GM11168 (cell line): ENCODE measurements around the gene DPYSL4.

ENCODE experiments used
- in situ Hi-C: fragments of 300-500 bp; cut with MboI; formaldehyde crosslinking; loops from one replicate; pipeline ENCODE4 v1.12.0; 2022; ENCODE audit warnings: low sequenced_read_pairs; ENCODE audit not compliant: unreplicated experiment

The DPYSL4 gene

DNA sequence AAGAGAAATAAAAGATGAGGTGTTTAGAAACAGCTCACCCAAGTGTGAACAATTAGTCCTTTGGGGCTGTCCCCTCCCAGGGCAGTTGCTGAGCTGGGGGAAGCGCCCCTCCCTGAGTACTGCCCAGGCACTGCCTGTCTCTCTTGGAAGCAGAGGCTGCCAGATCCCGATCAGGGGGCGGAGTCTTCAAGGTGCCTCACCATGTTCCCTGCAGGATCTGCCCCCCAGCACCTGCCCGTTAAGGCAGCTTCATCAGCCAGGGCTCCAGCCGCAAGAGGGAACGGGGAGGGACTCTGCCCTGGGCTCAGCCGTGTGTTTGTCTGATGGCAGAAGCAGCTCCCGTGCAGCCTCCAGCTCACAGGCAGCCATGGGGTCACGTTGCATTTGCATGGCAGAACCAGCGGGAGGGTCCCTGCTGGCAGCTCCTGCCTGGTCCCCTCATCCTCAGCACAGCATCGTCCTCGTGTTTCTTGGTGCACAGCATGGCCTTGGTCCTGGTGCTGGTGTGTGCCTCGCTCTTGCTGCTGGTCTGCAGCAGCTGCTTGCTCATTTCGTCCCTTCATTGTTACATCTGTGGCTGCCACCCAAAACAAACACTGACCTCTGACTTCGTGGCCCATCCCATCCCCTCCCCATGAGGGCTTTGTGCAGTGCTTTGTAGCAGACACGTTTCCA lies 10.7 kb upstream of the DPYSL4 start:
- in situ Hi-C loops: no loop called here

DNA sequence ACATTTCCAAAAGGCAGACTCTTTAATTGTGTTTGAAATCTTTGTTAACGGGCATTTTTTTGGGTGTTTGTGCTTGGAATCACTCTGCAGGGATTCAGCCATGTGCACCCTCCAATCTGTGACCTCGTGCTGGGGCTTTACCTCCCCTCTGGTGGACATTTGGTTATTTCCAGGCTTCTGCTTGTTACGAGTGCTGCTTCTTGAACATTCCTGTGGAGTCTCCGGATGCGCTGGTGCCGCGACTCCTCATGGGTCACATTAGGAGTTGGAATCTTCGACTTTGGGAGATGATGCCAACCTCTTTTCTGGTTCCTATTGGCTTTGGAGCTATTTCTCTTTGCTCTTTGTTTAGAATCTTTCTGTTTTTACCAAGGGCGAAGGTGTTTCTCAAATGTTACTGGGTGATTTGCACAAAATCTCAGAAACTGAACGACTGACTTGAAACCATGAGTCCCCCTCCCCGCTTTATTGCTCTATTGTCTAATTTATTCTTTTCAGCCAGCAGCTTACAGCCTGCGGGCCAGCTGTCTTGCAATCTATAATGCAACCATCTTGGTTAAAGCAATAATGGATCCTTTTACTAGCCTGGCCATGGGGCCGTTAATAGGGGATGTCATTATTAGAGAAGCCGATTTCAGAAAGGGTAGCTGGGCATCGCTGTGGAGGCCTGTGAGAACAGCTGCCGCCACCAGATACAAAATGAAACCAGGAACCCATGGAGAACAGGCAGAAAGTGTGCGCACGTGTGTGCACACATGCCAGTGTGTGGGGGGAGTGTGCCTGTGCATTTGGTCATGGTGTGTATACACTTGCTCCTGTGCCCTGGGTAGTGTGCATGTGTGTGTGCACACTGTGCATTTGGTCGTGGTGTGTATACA lies 9.9 kb upstream of the DPYSL4 start:
- in situ Hi-C loops: no loop called here

- in situ Hi-C loops: no loop called here
Measured at GRCh38 chr10:132178046-132178445, 8.7 kb upstream of the DPYSL4 start.

- in situ Hi-C loops: no loop called here
Measured at GRCh38 chr10:132178672-132179545, 7.8 kb upstream of the DPYSL4 start.

- in situ Hi-C loops: no loop called here
Measured at GRCh38 chr10:132179551-132180392, 7.0 kb upstream of the DPYSL4 start.

GRCh38 chr10:132180736-132181135 lies 6.0 kb upstream of the DPYSL4 start:
- in situ Hi-C loops: no loop called here

DNA sequence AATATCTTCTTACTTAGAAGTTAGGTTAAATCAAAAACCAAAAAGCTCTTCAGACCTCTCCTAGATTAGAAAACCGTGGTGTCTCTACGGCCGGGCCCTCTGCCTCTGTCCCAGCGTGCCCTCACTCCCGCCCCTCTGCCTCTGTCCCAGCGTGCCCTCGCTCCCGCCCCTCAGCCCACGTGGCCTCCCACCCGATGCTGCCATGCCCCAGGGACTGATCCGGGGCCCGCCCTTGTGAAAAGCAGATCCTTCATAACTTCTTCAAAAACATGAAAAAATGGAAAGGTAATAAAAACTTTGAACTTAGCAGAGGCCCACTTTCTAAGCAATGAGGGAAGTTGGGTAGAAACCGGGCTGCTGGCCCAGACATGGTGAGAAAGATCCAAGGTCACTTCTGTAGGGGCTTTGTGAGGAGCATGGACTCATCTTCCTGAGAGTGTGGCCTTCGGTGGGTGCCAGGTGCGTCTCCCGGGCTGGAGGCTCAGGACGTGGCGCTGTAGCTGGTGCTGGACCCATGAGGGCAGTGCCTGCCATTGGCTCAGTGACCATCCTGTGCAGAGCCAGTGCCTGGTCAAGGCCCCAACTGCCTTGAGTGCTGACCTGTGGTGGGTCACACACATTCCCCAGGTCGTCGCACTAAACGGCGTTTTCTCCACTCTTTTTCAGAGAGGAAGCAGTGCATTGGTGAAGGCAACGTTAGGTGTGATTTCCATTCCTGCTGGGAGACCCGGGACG lies 4.9 kb upstream of the DPYSL4 start:
- in situ Hi-C loops: no loop called here

GRCh38 chr10:132182591-132182990 lies 4.2 kb upstream of the DPYSL4 start:
- in situ Hi-C loops: no loop called here

DNA sequence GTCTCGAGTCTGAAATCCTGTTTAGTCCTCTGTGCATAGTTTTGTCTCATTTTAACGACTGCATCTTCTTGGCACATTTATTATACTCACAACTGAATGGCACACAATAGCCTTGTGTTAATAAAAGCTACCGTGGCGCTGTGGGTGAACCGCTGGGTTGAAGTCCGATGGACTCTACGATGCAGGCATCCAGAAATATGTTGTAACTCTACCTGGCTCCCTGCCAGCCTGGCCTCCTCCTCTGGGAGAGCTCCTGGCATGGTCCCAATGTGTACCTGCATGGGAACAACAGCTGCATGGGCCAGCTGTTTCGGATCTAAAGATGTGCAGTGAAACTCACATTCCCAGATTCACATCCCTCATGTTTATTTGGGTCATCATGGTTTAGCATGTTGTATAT lies 3.7 kb upstream of the DPYSL4 start:
- in situ Hi-C loops: no loop called here

DNA sequence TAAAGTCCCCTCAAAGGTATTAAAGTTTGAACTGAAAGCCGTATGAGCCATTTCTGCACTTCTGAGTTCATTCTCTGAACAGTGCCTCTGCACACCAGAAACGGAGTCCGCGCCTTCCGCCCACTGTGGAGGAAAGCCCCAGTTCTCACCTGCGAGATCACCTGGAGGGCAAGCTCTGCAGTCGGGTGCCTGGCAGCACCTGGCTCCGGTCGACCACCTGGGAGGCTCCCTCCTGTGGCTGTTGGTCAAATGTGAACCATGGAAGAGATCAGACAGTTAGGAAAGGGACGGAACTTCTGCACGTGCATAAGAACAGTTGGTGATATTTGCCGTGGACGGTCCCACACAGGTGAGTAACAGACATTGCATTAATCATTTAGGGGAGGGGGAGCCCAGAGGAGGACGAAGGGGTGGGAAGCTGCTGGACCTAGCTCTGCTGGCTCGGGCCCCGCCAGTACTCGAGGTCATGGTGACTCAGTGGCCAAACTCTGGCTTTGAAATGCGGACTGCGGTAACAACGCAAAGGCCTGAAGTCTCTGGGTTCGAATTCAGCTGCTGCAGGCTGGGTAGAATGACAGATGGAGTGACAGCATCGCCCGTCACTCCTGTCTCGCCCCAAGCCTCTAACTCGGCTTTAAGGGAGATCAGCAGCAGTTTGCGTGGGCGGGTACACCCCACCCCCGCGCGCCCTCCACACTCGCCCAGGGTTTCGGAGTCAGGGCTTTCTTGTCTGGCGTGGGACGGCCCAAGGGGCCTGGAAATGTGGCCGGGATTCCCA lies 1.7 kb upstream of the DPYSL4 start:
- in situ Hi-C loops: no loop called here

- in situ Hi-C loops: no loop called here
Measured at GRCh38 chr10:132185601-132186487, 904 bp upstream of the DPYSL4 start.

- in situ Hi-C loops: no loop called here
Measured at GRCh38 chr10:132187430-132188138, 836 bp downstream of the DPYSL4 start.

- in situ Hi-C loops: no loop called here
Measured at GRCh38 chr10:132188331-132188730, 1.6 kb downstream of the DPYSL4 start.

- in situ Hi-C loops: no loop called here
Measured at GRCh38 chr10:132189016-132189415, 2.3 kb downstream of the DPYSL4 start.

GRCh38 chr10:132189810-132190422 lies 3.2 kb downstream of the DPYSL4 start:
- in situ Hi-C loops: no loop called here
